CD14-positive monocyte (primary cell): ENCODE data around the gene ITPR2. TPM values are rescaled to one million over a fixed set of nuclear protein-coding genes. Genes with fewer than 3 reads are reported as not detected.

ENCODE experiments used
- DNase-seq, 3 donors: peaks; one replicate each; pipeline ENCODE4 v3.0.0-alpha.2; 2011 to 2022
- H2AFZ ChIP-seq: 2 replicates; pipeline ENCODE4 v1.6.0; 2012; ENCODE audit warnings: mild to moderate bottlenecking, low read depth, low read length, inconsistent platforms; ENCODE audit not compliant: insufficient read depth, poor library complexity, severe bottlenecking
- H3K27ac ChIP-seq, 2 donors: 1 replicate in 1 of 2; 2 replicates in 1 of 2; pipeline ENCODE4 v1.5.1; 2012 to 2013; ENCODE audit warnings: low read length in 2 of 2, control low read depth in 1 of 2, inconsistent platforms in 1 of 2, low read depth in 1 of 2, mild to moderate bottlenecking in 1 of 2
- H3K27me3 ChIP-seq, 2 donors: one replicate each; pipeline versions ENCODE4 v1.6.0 to v1.6.1; 2011 to 2013; ENCODE audit warnings: low read length in 2 of 2; ENCODE audit not compliant: control insufficient read depth in 2 of 2, insufficient read depth in 2 of 2
- H3K36me3 ChIP-seq, 2 donors: replicated peaks in 1 of 2; 1 replicate in 1 of 2; 2 replicates in 1 of 2; pipeline versions ENCODE4 v1.5.1 to v1.6.1; 2012 to 2013; ENCODE audit warnings: low read length in 2 of 2, control low read depth in 1 of 2, inconsistent platforms in 1 of 2, mild to moderate bottlenecking in 1 of 2; ENCODE audit not compliant: insufficient read depth in 2 of 2, control insufficient read depth in 1 of 2
- H3K4me1 ChIP-seq, 2 donors: 1 replicate in 1 of 2; 2 replicates in 1 of 2; pipeline versions ENCODE4 v1.5.1 to v1.6.1; 2012 to 2013; ENCODE audit warnings: low read length in 2 of 2, control low read depth in 1 of 2, inconsistent platforms in 1 of 2, mild to moderate bottlenecking in 1 of 2, moderate library complexity in 1 of 2; ENCODE audit not compliant: insufficient read depth in 2 of 2, control insufficient read depth in 1 of 2
- H3K4me2 ChIP-seq: replicated peaks from 2 replicates; pipeline ENCODE3; 2012; ENCODE audit warnings: low read length, moderate library complexity, mild to moderate bottlenecking; ENCODE audit not compliant: poor library complexity, severe bottlenecking; ENCODE audit errors: extremely low read depth
- H3K4me3 ChIP-seq, 3 experiments: fragments of 200-600 bp in 1 of 3; sonication (generic) in 1 of 3; replicated peaks in 1 of 3; 1 replicate in 2 of 3; 2 replicates in 1 of 3; pipeline ENCODE4 v1.5.1; 2011 to 2013; ENCODE audit warnings: low read length in 3 of 3, mild to moderate bottlenecking in 3 of 3, control low read depth in 2 of 3, low read depth in 2 of 3, inconsistent platforms in 1 of 3, moderate library complexity in 1 of 3
- H3K79me2 ChIP-seq: 2 replicates; pipeline ENCODE4 v1.6.0; 2012; ENCODE audit warnings: mild to moderate bottlenecking, control low read depth, inconsistent platforms, low read length, moderate library complexity; ENCODE audit not compliant: insufficient read depth
- H3K9ac ChIP-seq: 2 replicates; pipeline ENCODE4 v1.6.0; 2017; ENCODE audit warnings: low read length, mild to moderate bottlenecking; ENCODE audit not compliant: insufficient read depth, poor library complexity, severe bottlenecking
- H3K9me3 ChIP-seq, 2 donors: replicated peaks in 1 of 2; 1 replicate in 1 of 2; 2 replicates in 1 of 2; pipeline versions ENCODE4 v1.5.1 to v1.6.1; 2012 to 2013; ENCODE audit warnings: low read length in 2 of 2, control low read depth in 1 of 2; ENCODE audit not compliant: control insufficient read depth in 1 of 2, insufficient read depth in 1 of 2
- H4K20me1 ChIP-seq: 2 replicates; pipeline ENCODE4 v1.6.0; 2012; ENCODE audit warnings: mild to moderate bottlenecking, low read length, control low read depth, moderate library complexity; ENCODE audit not compliant: insufficient read depth
- H3K27ac Mint-ChIP-seq, 7 donors: one replicate each; pipeline ENCODE4 v1.8.0; 2020; ENCODE audit warnings: mild to moderate bottlenecking in 7 of 7, mixed read lengths in 7 of 7, moderate library complexity in 6 of 7, inconsistent platforms in 2 of 7
- H3K27me3 Mint-ChIP-seq, 3 donors: one replicate each; pipeline ENCODE4 v1.8.0; 2021 to 2022; ENCODE audit warnings: low read depth in 3 of 3, mild to moderate bottlenecking in 3 of 3, mixed read lengths in 3 of 3, moderate library complexity in 3 of 3, inconsistent platforms in 1 of 3
- H3K36me3 Mint-ChIP-seq, 2 donors: one replicate each; pipeline ENCODE4 v1.8.0; 2020; ENCODE audit warnings: mixed read lengths in 2 of 2, inconsistent platforms in 1 of 2, mild to moderate bottlenecking in 1 of 2
- H3K4me1 Mint-ChIP-seq: one replicate; pipeline ENCODE4 v1.8.0; 2020; ENCODE audit warnings: mild to moderate bottlenecking, mixed read lengths
- H3K4me3 Mint-ChIP-seq, 2 donors: one replicate each; pipeline ENCODE4 v1.8.0; 2020; ENCODE audit warnings: mild to moderate bottlenecking in 2 of 2, mixed read lengths in 2 of 2, moderate library complexity in 1 of 2
- H3K9me3 Mint-ChIP-seq, 7 donors: one replicate each; pipeline ENCODE4 v1.8.0; 2020 to 2022; ENCODE audit warnings: mixed read lengths in 7 of 7, mild to moderate bottlenecking in 6 of 7, moderate library complexity in 6 of 7, inconsistent platforms in 2 of 7
- CTCF ChIP-seq: fragments of 200-600 bp; IDR thresholded peaks from one replicate; pipeline ENCODE4 v1.8.0; 2022; ENCODE audit warnings: antibody characterized with exemption, mild to moderate bottlenecking
- WGBS: methylation state at CpG from one replicate; pipeline ENCODE4 v1.1.5; 2013; ENCODE audit warnings: missing lambda C conversion rate; ENCODE audit not compliant: insufficient coverage; 5-methylcytosine and 5-hydroxymethylcytosine counted together
- intact Hi-C, 2 donors: fragments of 100-400 bp; cut with micrococcal nuclease; formaldehyde crosslinking; loops; one replicate each; pipeline versions ENCODE4 v1.15.0 to v1.15.1; 2023
- polyA plus RNA-seq, 3 donors: library from polyadenylated mRNA; depleted of rRNA in 1 of 3; unstranded in 2 of 3; stranded (reverse) in 1 of 3; fragments of 300-500 nt in 2 of 3; fragments of >200 nt in 1 of 3; fragmentation: Illumina TruSeq in 2 of 3; gene quantifications; 1 replicate in 2 of 3; 2 replicates in 1 of 3; pipeline ENCODE4 v1.2.3, GENCODE V29; 2012 to 2021

Gene ITPR2
- polyA plus RNA-seq, 3 donors: 2.7 to 6.4 (median 5.7) TPM

- no peak overlapping the region for H3K9ac ChIP-seq
- H4K20me1 ChIP-seq: peaks cover 56% of the 10 kb centered on the region
- H3K27ac ChIP-seq: no peak overlapping the region
- no peaks in the 10 kb centered on the region for H3K27me3 Mint-ChIP-seq
- H3K9me3 ChIP-seq: no peaks in the 10 kb centered on the region
- peaks cover 7 to 15% of the 10 kb centered on the region in 2 donors for H3K4me1 ChIP-seq
- no peak overlapping the region for H2AFZ ChIP-seq
- DNase-seq: no peak
- no peak overlapping the region for H3K4me3 ChIP-seq
- H3K36me3 Mint-ChIP-seq: peaks cover 4 to 13% of the 10 kb centered on the region in 2 donors
- H3K27ac Mint-ChIP-seq: peak overlapping the region in 1 of 7 donors; percentile 43
- H3K9me3 Mint-ChIP-seq: no peaks in the 10 kb centered on the region
- TF ChIP-seq CTCF: no peak
- H3K36me3 ChIP-seq: no peaks in the 10 kb centered on the region
- no peaks in the 10 kb centered on the region for H3K27me3 ChIP-seq
- no peaks in the 10 kb centered on the region for H3K79me2 ChIP-seq
- H3K4me1 Mint-ChIP-seq: peaks cover 15% of the 10 kb centered on the region
- no peak overlapping the region for H3K4me2 ChIP-seq
- intact Hi-C loops: no loop called here
- no peak overlapping the region for H3K4me3 Mint-ChIP-seq
- WGBS: 40% methylated on average over 1 of the region's 2 CpGs
Measured at GRCh38 chr12:26803552-26803951, 29.4 kb downstream of the ITPR2 start.

GRCh38 chr12:26801486-26801885 is 31.5 kb downstream of the ITPR2 start:
- Mint-ChIP-seq H3K27ac (no peak overlapping the region), H3K4me1 (peaks cover 27% of the 10 kb centered on the region), H3K9me3 (no peaks in the 10 kb centered on the region), H3K27me3 (no peaks in the 10 kb centered on the region), H3K4me3 (no peak overlapping the region), H3K36me3 (peaks cover 4 to 13% of the 10 kb centered on the region in 2 donors)
- Histone ChIP-seq H3K4me1 (peaks cover 11 to 22% of the 10 kb centered on the region in 2 donors), H3K27ac (no peak overlapping the region), H3K27me3 (no peaks in the 10 kb centered on the region), H3K9me3 (no peaks in the 10 kb centered on the region), H3K36me3 (no peaks in the 10 kb centered on the region), H2AFZ (no peak overlapping the region), H3K4me3 (no peak overlapping the region), H3K79me2 (peaks cover 5% of the 10 kb centered on the region), H3K9ac (no peak overlapping the region), H3K4me2 (no peak overlapping the region), H4K20me1 (peaks cover 38% of the 10 kb centered on the region)
- no CpG with 5 or more reads among the region's 1 CpG for WGBS
- no peak for DNase-seq
- no peak for TF ChIP-seq CTCF
- intact Hi-C loops: no loop called here
